T-helper 2 cell treated with Interferon-gamma antibody and Interleukin-4, amounts not matched to agents 5 μg/mL and 100 μg/mL, for 36 hours (primary cell): ENCODE measurements around the gene GDPD5.

Source experiments
- DNase-seq: peaks from one replicate; pipeline ENCODE4 v3.0.0; 2021; ENCODE audit warnings: low spot score
- H3K27ac Mint-ChIP-seq: one replicate; pipeline ENCODE4 v1.8.0; 2021; ENCODE audit warnings: mild to moderate bottlenecking, mixed read lengths
- H3K27me3 Mint-ChIP-seq: one replicate; pipeline ENCODE4 v1.8.0; 2021; ENCODE audit warnings: low read depth, mixed read lengths
- H3K36me3 Mint-ChIP-seq: one replicate; pipeline ENCODE4 v1.8.0; 2021; ENCODE audit warnings: low read depth, mixed read lengths
- H3K4me1 Mint-ChIP-seq: one replicate; pipeline ENCODE4 v1.8.0; 2021; ENCODE audit warnings: low read depth, mixed read lengths
- H3K4me3 Mint-ChIP-seq: one replicate; pipeline ENCODE4 v1.8.0; 2022; ENCODE audit warnings: mild to moderate bottlenecking, moderate library complexity, mixed read lengths
- H3K9me3 Mint-ChIP-seq: one replicate; pipeline ENCODE4 v1.8.0; 2021; ENCODE audit warnings: mixed read lengths

Gene GDPD5

DNA sequence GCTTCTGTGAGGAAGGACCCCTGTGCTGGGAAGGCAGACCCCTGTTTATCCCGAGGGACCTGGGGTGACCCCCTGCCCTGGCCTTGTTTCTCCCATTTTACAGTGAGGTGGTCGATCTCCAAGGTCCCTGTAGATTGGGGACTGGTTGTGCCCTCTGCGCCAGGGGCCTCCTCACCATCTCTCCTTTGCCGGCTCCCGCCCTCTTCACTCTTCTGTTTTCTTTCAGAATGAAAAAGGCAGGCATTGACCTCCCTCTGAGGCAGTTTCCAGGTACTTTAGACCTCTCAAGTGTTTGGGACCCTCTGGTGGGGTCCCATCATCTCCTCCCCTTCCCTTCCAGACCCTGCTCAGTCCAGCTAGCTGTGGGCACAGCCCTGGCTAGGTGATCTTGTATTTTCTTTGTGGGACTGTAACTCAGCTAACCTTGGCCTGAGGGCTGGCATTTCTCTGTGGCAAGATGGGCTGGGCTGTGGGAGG lies 37.8 kb upstream of the GDPD5 start:
- Mint-ChIP-seq H3K4me3 (peak overlapping the region; percentile 99), H3K27me3 (peaks cover 7% of the 10 kb centered on the region), H3K9me3 (no peaks in the 10 kb centered on the region), H3K4me1 (peaks cover 22% of the 10 kb centered on the region), H3K27ac (peak overlapping the region; percentile 74), H3K36me3 (peaks cover 3% of the 10 kb centered on the region)
- DNase-seq: no peak

- DNase-seq: no peak
- Mint-ChIP-seq H3K36me3 (peaks cover 3% of the 10 kb centered on the region), H3K4me3 (peak overlapping the region; percentile 99), H3K4me1 (peaks cover 22% of the 10 kb centered on the region), H3K9me3 (no peaks in the 10 kb centered on the region), H3K27ac (peak overlapping the region; percentile 95), H3K27me3 (peaks cover 7% of the 10 kb centered on the region)
Measured at GRCh38 chr11:75562836-75563484, 37.2 kb upstream of the GDPD5 start.

- peaks cover 3% of the 10 kb centered on the region for H3K36me3 Mint-ChIP-seq
- peak within 1 kb of the TSS; percentile 99 for H3K4me3 Mint-ChIP-seq
- peak; percentile 79 for DNase-seq
- peaks cover 7% of the 10 kb centered on the region for H3K27me3 Mint-ChIP-seq
- H3K9me3 Mint-ChIP-seq: no peaks in the 10 kb centered on the region
- H3K4me1 Mint-ChIP-seq: peaks cover 22% of the 10 kb centered on the region
- H3K27ac Mint-ChIP-seq: peak within 1 kb of the TSS; percentile 95
Measured at GRCh38 chr11:75562048-75562835, 36.5 kb upstream of the GDPD5 start, which contains the start of gene SERPINH1. Gene SERPINH1, plus strand, starts transcription at chr11:75562253. Its CDS starts 4,097 bp downstream, at chr11:75566350.

DNA sequence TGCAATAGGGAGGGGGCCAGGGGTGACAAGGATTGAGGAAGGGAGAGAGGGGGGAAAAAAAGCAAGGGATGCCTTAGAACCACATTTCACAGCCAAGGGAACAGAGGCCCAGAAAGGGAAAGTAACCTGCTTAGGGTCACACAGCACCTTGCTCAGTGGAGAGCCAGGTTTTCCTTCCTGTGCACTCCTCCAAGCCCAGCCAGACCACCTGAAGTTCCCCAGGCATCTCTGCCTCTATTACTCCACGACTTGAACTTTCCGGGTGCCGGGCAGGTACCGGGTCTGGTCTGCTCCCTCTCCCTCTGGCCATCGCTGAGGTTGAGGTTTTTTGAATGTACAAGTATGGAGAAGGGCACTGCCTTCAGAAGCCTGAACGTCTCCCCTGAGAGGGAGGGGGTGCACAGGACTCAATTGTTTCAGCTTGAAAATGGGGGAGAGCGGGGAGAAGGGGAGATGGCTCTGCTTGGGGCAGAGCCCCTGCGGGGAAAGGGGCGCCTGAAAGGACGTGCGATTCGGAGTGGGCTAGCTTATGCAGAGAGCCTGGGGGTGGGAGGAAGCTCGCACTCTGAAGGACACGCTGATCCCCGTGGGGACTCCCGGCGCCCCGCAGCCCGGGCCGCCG lies 35.8 kb upstream of the GDPD5 start:
- Mint-ChIP-seq H3K9me3 (no peaks in the 10 kb centered on the region), H3K36me3 (peaks cover 3% of the 10 kb centered on the region), H3K27ac (peak overlapping the region; percentile 95), H3K27me3 (peaks cover 7% of the 10 kb centered on the region), H3K4me3 (peak overlapping the region; percentile 99), H3K4me1 (peaks cover 22% of the 10 kb centered on the region)
- no peak for DNase-seq

DNA sequence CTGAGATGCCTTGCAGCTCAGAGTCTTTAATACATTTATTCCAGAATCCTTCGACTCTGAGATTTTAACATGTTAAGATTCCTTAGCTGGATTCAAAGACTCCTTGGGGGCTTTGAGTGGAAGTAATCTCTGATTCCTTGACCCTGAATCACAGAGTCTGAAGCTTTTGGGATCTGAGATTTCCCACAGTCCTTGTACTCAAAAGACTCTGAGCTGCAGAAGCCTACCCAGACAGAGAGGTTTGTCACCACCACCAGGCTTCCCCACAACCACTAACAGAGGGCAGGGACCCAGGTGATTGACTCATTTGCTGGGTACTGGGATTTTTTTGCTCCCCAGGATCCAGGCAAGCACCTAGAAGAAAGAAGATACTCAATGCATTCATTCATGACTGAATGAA lies 34.9 kb upstream of the GDPD5 start:
- peaks cover 10% of the 10 kb centered on the region for H3K27me3 Mint-ChIP-seq
- peak overlapping the region; percentile 65 for H3K4me3 Mint-ChIP-seq
- peak overlapping the region; percentile 55 for H3K27ac Mint-ChIP-seq
- peaks cover 22% of the 10 kb centered on the region for H3K4me1 Mint-ChIP-seq
- no peaks in the 10 kb centered on the region for H3K9me3 Mint-ChIP-seq
- DNase-seq: no peak
- H3K36me3 Mint-ChIP-seq: no peaks in the 10 kb centered on the region

GRCh38 chr11:75558939-75559843 lies 33.5 kb upstream of the GDPD5 start:
- H3K4me1 Mint-ChIP-seq: peaks cover 22% of the 10 kb centered on the region
- H3K27ac Mint-ChIP-seq: no peak overlapping the region
- DNase-seq: no peak
- H3K27me3 Mint-ChIP-seq: peaks cover 10% of the 10 kb centered on the region
- no peaks in the 10 kb centered on the region for H3K36me3 Mint-ChIP-seq
- peak overlapping the region; percentile 18 for H3K4me3 Mint-ChIP-seq
- no peaks in the 10 kb centered on the region for H3K9me3 Mint-ChIP-seq

DNA sequence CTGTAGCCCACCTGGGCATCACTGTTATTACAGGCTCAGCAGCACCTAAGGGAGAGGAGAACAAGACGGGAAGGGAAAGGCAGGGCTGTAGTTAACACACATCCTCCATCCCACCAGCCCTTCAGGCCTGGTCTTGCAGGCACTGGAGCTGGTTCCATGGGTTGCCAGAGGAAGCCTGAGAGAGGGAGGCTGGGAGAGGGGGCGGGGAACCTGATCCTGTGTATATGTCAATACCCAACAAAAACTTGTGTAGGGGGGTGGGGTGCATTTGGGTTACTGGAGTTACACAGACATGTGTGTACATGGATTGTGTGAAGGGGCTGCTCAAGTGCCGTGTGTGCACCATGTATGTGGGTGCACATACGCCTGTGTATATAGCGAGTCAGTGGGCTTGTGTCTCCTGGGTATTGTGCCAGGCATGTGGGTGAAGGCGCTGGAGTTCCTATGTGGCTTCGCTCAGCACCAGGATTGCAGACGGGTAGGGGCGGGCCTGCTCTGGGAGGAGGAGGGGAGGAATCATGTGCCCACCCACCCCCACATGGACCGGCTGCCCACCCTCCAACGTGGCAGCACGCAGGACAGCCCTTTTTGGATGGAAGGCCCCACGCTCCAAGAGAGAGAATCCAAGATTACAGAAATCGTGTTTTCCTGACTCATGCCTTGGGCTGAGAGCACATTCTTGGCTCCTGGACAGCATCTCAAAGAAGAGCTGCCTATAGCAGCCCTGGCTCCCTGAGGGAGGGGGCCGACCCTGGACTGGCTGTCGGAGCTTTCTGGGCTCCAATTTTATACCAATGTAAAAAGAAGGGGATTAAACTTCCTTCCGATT lies 32.1 kb upstream of the GDPD5 start:
- H3K36me3 Mint-ChIP-seq: no peaks in the 10 kb centered on the region

GRCh38 chr11:75556275-75556674 lies 30.5 kb upstream of the GDPD5 start:
- peaks cover 3% of the 10 kb centered on the region for H3K4me1 Mint-ChIP-seq
- H3K9me3 Mint-ChIP-seq: no peaks in the 10 kb centered on the region
- peaks cover 10% of the 10 kb centered on the region for H3K27me3 Mint-ChIP-seq
- no peak overlapping the region for H3K27ac Mint-ChIP-seq
- H3K4me3 Mint-ChIP-seq: no peak overlapping the region
- no peak for DNase-seq
- H3K36me3 Mint-ChIP-seq: no peaks in the 10 kb centered on the region

More for the DNA sequence above, 32.1 kb upstream of the GDPD5 start:
- H3K4me3 Mint-ChIP-seq: no peak overlapping the region
- H3K4me1 Mint-ChIP-seq: peaks cover 14% of the 10 kb centered on the region
- no peaks in the 10 kb centered on the region for H3K9me3 Mint-ChIP-seq
- H3K27ac Mint-ChIP-seq: no peak overlapping the region
- peaks cover 10% of the 10 kb centered on the region for H3K27me3 Mint-ChIP-seq
- DNase-seq: no peak

DNA sequence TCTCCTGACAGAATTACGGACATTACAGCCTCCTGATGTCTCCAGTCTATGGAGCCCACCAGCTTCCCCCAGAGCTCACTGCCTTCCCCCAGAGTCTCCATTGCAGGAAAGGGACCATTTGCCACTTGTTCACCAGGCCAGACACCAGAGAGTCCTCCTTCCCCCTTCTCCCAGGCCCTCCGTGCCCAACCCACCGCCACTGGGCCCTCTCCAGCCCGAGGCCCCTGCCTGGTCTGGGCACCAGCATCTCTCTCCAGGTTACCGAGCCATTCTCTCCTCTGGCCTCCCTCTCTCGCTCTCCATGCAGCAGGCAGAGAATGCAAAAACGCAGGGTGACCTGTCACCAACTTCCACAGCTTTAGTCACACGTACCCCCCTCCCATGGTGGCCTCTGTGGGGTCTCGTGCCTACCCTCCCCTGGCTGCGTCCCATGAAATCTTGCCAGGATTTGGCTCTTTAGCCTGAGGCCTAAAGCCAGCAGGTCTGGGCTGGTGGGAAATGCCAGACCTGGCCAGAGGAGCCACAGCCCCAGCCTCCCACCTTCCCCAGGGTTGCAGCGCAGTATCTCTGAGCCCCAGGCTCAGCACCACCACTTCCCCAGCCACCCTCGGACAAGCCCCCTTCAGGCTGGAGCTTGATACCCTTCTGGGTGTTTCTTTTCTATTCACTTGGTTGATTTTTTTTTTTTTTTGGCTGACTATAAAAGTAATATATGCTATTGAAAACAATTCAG lies 29.5 kb upstream of the GDPD5 start:
- no peak overlapping the region for H3K4me3 Mint-ChIP-seq

GRCh38 chr11:75554258-75555022 lies 28.7 kb upstream of the GDPD5 start:
- Mint-ChIP-seq H3K27me3 (peaks cover 6% of the 10 kb centered on the region), H3K9me3 (no peaks in the 10 kb centered on the region), H3K4me1 (no peaks in the 10 kb centered on the region), H3K36me3 (no peaks in the 10 kb centered on the region), H3K4me3 (no peak overlapping the region), H3K27ac (no peak overlapping the region)
- DNase-seq: no peak

More for the DNA sequence above, 29.5 kb upstream of the GDPD5 start:
- no peak overlapping the region for H3K27ac Mint-ChIP-seq
- H3K36me3 Mint-ChIP-seq: no peaks in the 10 kb centered on the region
- H3K27me3 Mint-ChIP-seq: peaks cover 8% of the 10 kb centered on the region
- no peaks in the 10 kb centered on the region for H3K9me3 Mint-ChIP-seq
- DNase-seq: no peak
- H3K4me1 Mint-ChIP-seq: no peaks in the 10 kb centered on the region

GRCh38 chr11:75553889-75554257 lies 28.1 kb upstream of the GDPD5 start:
- H3K27me3 Mint-ChIP-seq: peaks cover 4% of the 10 kb centered on the region
- no peak overlapping the region for H3K4me3 Mint-ChIP-seq
- no peak overlapping the region for H3K27ac Mint-ChIP-seq
- no peak for DNase-seq
- no peaks in the 10 kb centered on the region for H3K4me1 Mint-ChIP-seq
- no peaks in the 10 kb centered on the region for H3K9me3 Mint-ChIP-seq
- H3K36me3 Mint-ChIP-seq: no peaks in the 10 kb centered on the region

- no peaks in the 10 kb centered on the region for H3K36me3 Mint-ChIP-seq
- no peaks in the 10 kb centered on the region for H3K9me3 Mint-ChIP-seq
- no peaks in the 10 kb centered on the region for H3K4me1 Mint-ChIP-seq
- DNase-seq: no peak
- H3K27ac Mint-ChIP-seq: no peak overlapping the region
- no peak overlapping the region for H3K4me3 Mint-ChIP-seq
- peaks cover 4% of the 10 kb centered on the region for H3K27me3 Mint-ChIP-seq
Measured at GRCh38 chr11:75553182-75553581, 27.4 kb upstream of the GDPD5 start.
